Liver (tissue), 9 donors: Measurements from ENCODE around the gene MED6. TPM values are rescaled to one million over a fixed set of nuclear protein-coding genes. Genes with fewer than 3 reads are reported as not detected.

ENCODE experiments used
- DNase-seq: peaks from one replicate; pipeline ENCODE4 v3.0.0-alpha.2; 2017; ENCODE audit warnings: low spot score
- H3K27ac ChIP-seq, 2 donors: one replicate each; pipeline ENCODE4 v1.7.0; 2013; ENCODE audit warnings: inconsistent platforms in 2 of 2, low read length in 2 of 2, control low read depth in 1 of 2, low read depth in 1 of 2, mild to moderate bottlenecking in 1 of 2
- H3K27me3 ChIP-seq, 4 donors: one replicate each; pipeline versions ENCODE4 v1.6.1 to v1.7.0; 2013; ENCODE audit warnings: low read length in 3 of 4, inconsistent platforms in 1 of 4, mild to moderate bottlenecking in 1 of 4, moderate library complexity in 1 of 4; ENCODE audit not compliant: control insufficient read depth in 4 of 4, insufficient read depth in 4 of 4
- H3K36me3 ChIP-seq, 4 donors: one replicate each; pipeline versions ENCODE4 v1.6.1 to v1.7.0; 2013; ENCODE audit warnings: low read length in 3 of 4, mild to moderate bottlenecking in 3 of 4, low read depth in 1 of 4, moderate library complexity in 1 of 4; ENCODE audit not compliant: control insufficient read depth in 4 of 4, insufficient read depth in 3 of 4
- H3K4me1 ChIP-seq, 4 donors: one replicate each; pipeline versions ENCODE4 v1.6.1 to v1.7.0; 2013; ENCODE audit warnings: low read length in 3 of 4, mild to moderate bottlenecking in 3 of 4, moderate library complexity in 1 of 4; ENCODE audit not compliant: control insufficient read depth in 4 of 4, insufficient read depth in 4 of 4
- H3K4me3 ChIP-seq, 3 donors: one replicate each; pipeline versions ENCODE4 v1.6.1 to v1.7.0; 2013; ENCODE audit warnings: low read length in 3 of 3, control low read depth in 1 of 3, low read depth in 1 of 3, mild to moderate bottlenecking in 1 of 3
- H3K9ac ChIP-seq, 2 donors: one replicate each; pipeline ENCODE4 v1.7.0; 2013; ENCODE audit warnings: low read length in 2 of 2, mild to moderate bottlenecking in 2 of 2, moderate library complexity in 2 of 2, control low read depth in 1 of 2, low read depth in 1 of 2
- H3K9me3 ChIP-seq, 4 donors: one replicate each; pipeline versions ENCODE4 v1.6.1 to v1.7.0; 2013; ENCODE audit warnings: low read length in 3 of 4; ENCODE audit not compliant: control insufficient read depth in 4 of 4
- EGR1 ChIP-seq, 2 donors: IDR thresholded peaks; 2 replicates each; pipeline ENCODE4 v1.6.1; 2016 to 2018; ENCODE audit warnings: antibody characterized with exemption in 2 of 2, low read depth in 2 of 2
- FOXA1 ChIP-seq: IDR thresholded peaks from 2 replicates; pipeline ENCODE4 v1.6.1; 2016; ENCODE audit warnings: antibody characterized with exemption
- FOXA2 ChIP-seq: IDR thresholded peaks from 2 replicates; pipeline ENCODE4 v1.6.1; 2016; ENCODE audit warnings: antibody characterized with exemption
- GABPA ChIP-seq, 2 donors: IDR thresholded peaks in 1 of 2; conservative IDR thresholded peaks in 1 of 2; 2 replicates each; pipeline ENCODE4 v1.6.1; 2016; ENCODE audit warnings: antibody characterized with exemption in 2 of 2, mild to moderate bottlenecking in 1 of 2, moderate library complexity in 1 of 2
- HNF4A ChIP-seq, 2 donors: conservative IDR thresholded peaks; 2 replicates each; pipeline ENCODE4 v1.6.1; 2016; ENCODE audit warnings: antibody characterized with exemption in 2 of 2, mild to moderate bottlenecking in 2 of 2
- HNF4G ChIP-seq: IDR thresholded peaks from 2 replicates; pipeline ENCODE4 v1.6.1; 2016; ENCODE audit warnings: antibody characterized with exemption
- JUND ChIP-seq, 2 donors: IDR thresholded peaks; 2 replicates each; pipeline ENCODE4 v1.6.1; 2016; ENCODE audit warnings: antibody characterized with exemption in 2 of 2
- NR2F2 ChIP-seq: IDR thresholded peaks from 2 replicates; pipeline ENCODE4 v1.6.1; 2016; ENCODE audit warnings: antibody characterized with exemption
- RAD21 ChIP-seq, 2 donors: IDR thresholded peaks; 2 replicates each; pipeline ENCODE4 v1.6.1; 2016; ENCODE audit warnings: antibody characterized with exemption in 2 of 2, mild to moderate bottlenecking in 2 of 2
- SP1 ChIP-seq: IDR thresholded peaks from 2 replicates; pipeline ENCODE4 v1.6.1; 2018; ENCODE audit warnings: antibody characterized with exemption, mild to moderate bottlenecking
- TAF1 ChIP-seq: conservative IDR thresholded peaks from 2 replicates; pipeline ENCODE4 v1.6.1; 2016; ENCODE audit warnings: antibody characterized with exemption, mild to moderate bottlenecking
- YY1 ChIP-seq: IDR thresholded peaks from 2 replicates; pipeline ENCODE4 v1.6.1; 2016; ENCODE audit warnings: antibody characterized with exemption, mild to moderate bottlenecking
- WGBS: extraction: QIAGEN DNeasy Blood & Tissue Kit; methylation state at CpG from one replicate; pipeline ENCODE4 v1.1.7; 2013; 5-methylcytosine and 5-hydroxymethylcytosine counted together
- polyA plus RNA-seq, 2 donors: library from polyadenylated mRNA; stranded (reverse) in 1 of 2; unstranded in 1 of 2; fragments of 200-250 nt in 1 of 2; fragments of >200 nt in 1 of 2; fragmentation: Nextera tagmentation in 1 of 2; extraction: Ambion mirVana in 1 of 2; gene quantifications; one replicate each; pipeline versions ENCODE4 v1.2.1 to v1.2.3, GENCODE V29; 2013 to 2015
- total RNA-seq, 2 donors: library from RNA; depleted of rRNA; stranded (reverse); fragments of >200 nt; gene quantifications; one replicate each; pipeline ENCODE4 v1.2.3, GENCODE V29; 2014
- TF ChIP-seq, protein P1 (sequence below): IDR thresholded peaks from 2 replicates; pipeline ENCODE4 v1.6.1; 2016; ENCODE audit warnings: antibody characterized with exemption
- TF ChIP-seq, protein P2 (sequence below): IDR thresholded peaks from 2 replicates; pipeline ENCODE4 v1.6.1; 2016; ENCODE audit warnings: antibody characterized with exemption
- TF ChIP-seq, protein P3 (sequence below): IDR thresholded peaks from 2 replicates; pipeline ENCODE4 v1.6.1; 2016; ENCODE audit warnings: antibody characterized with exemption
- TF ChIP-seq, protein P4 (sequence below): IDR thresholded peaks from 2 replicates; pipeline ENCODE4 v1.6.1; 2016; ENCODE audit warnings: antibody characterized with exemption, mild to moderate bottlenecking
- donor health status: healthy.
- donor health status: healthy.
- donor health status: healthy.
- donor health status: healthy.
- donor health status: healthy.

The MED6 gene
- total and polyA plus RNA-seq, 4 donors: 10.4 to 21.3 (median 15.2) TPM

DNA sequence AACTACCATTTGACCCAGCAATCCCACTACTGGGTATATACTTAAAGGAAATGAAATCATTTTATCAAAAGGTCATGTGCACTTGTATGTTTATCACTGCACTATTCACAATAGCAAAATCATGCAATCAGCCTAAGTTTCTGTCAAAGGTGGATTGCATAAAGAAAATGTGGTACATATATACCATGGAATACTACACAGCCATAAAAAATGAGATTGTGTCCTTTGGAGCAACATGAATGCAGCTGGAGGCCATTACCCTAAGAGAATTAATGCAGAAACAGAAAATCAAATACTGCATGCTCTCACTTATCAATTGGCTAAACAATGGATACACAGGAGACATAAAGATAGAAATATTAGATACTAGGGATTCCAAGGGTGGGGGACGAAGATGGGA lies 27.4 kb downstream of the MED6 start:
- no peaks in the 10 kb centered on the region for H3K9me3 ChIP-seq
- 97% methylated on average over 1 of the region's 1 CpG for WGBS
- no peak overlapping the region for H3K27ac ChIP-seq

DNA sequence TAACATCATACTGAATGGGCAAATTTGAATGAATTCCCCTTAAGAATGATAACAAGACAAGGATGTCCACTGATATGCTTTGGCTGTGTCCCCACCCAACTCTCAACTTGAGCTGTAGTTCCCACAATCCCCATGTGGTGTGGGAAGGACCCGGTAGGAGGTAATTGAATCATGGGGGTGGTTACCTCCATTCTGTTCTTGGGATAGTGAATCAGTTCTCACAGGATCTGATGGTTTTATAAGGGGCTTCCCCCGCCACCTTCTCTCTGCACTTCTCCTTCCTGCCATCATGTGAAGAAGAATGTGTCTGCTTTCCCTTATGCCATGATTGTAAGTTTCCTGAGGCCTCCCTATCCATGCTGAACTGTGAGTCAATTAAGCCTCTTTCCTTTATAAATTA lies 29.3 kb downstream of the MED6 start:
- no peak for DNase-seq
- no peak overlapping the region for H3K4me3 ChIP-seq
- TF ChIP-seq JUND (IDR thresholded peaks at IDR 0.05) (no peak), NR2F2 (no peak), FOXA1 (no peak), FOXA2 (no peak), TAF1 (no peak), SP1 (no peak), YY1 (no peak), HNF4A (conservative IDR thresholded peaks at IDR 0.05) (no peak), EGR1 (IDR thresholded peaks at IDR 0.05; ENCODE audit: low read depth in 2 of 2) (no peak), RAD21 (IDR thresholded peaks at IDR 0.05) (no peak), HNF4G (no peak), GABPA (IDR thresholded peaks at IDR 0.05 in 1 of 2, conservative IDR thresholded peaks at IDR 0.05 in 1 of 2) (no peak)
- TF ChIP-seq, protein P1, sequence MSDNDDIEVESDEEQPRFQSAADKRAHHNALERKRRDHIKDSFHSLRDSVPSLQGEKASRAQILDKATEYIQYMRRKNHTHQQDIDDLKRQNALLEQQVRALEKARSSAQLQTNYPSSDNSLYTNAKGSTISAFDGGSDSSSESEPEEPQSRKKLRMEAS: no peak
- TF ChIP-seq, protein P2, sequence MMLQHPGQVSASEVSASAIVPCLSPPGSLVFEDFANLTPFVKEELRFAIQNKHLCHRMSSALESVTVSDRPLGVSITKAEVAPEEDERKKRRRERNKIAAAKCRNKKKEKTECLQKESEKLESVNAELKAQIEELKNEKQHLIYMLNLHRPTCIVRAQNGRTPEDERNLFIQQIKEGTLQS: no peak
- TF ChIP-seq, protein P3, sequence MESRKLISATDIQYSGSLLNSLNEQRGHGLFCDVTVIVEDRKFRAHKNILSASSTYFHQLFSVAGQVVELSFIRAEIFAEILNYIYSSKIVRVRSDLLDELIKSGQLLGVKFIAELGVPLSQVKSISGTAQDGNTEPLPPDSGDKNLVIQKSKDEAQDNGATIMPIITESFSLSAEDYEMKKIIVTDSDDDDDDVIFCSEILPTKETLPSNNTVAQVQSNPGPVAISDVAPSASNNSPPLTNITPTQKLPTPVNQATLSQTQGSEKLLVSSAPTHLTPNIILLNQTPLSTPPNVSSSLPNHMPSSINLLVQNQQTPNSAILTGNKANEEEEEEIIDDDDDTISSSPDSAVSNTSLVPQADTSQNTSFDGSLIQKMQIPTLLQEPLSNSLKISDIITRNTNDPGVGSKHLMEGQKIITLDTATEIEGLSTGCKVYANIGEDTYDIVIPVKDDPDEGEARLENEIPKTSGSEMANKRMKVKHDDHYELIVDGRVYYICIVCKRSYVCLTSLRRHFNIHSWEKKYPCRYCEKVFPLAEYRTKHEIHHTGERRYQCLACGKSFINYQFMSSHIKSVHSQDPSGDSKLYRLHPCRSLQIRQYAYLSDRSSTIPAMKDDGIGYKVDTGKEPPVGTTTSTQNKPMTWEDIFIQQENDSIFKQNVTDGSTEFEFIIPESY: no peak
- TF ChIP-seq, protein P4, sequence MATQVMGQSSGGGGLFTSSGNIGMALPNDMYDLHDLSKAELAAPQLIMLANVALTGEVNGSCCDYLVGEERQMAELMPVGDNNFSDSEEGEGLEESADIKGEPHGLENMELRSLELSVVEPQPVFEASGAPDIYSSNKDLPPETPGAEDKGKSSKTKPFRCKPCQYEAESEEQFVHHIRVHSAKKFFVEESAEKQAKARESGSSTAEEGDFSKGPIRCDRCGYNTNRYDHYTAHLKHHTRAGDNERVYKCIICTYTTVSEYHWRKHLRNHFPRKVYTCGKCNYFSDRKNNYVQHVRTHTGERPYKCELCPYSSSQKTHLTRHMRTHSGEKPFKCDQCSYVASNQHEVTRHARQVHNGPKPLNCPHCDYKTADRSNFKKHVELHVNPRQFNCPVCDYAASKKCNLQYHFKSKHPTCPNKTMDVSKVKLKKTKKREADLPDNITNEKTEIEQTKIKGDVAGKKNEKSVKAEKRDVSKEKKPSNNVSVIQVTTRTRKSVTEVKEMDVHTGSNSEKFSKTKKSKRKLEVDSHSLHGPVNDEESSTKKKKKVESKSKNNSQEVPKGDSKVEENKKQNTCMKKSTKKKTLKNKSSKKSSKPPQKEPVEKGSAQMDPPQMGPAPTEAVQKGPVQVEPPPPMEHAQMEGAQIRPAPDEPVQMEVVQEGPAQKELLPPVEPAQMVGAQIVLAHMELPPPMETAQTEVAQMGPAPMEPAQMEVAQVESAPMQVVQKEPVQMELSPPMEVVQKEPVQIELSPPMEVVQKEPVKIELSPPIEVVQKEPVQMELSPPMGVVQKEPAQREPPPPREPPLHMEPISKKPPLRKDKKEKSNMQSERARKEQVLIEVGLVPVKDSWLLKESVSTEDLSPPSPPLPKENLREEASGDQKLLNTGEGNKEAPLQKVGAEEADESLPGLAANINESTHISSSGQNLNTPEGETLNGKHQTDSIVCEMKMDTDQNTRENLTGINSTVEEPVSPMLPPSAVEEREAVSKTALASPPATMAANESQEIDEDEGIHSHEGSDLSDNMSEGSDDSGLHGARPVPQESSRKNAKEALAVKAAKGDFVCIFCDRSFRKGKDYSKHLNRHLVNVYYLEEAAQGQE: no peak
- H3K9me3 ChIP-seq: no peaks in the 10 kb centered on the region
- no peaks in the 10 kb centered on the region for H3K27me3 ChIP-seq
- no peak overlapping the region for H3K27ac ChIP-seq
- WGBS: 94% methylated on average over 2 of the region's 2 CpGs
- no peak overlapping the region for H3K9ac ChIP-seq
- H3K36me3 ChIP-seq: peaks cover 0 to 4% (median 2%) of the 10 kb centered on the region in 4 donors
- H3K4me1 ChIP-seq: no peaks in the 10 kb centered on the region

More for the DNA sequence above, 27.4 kb downstream of the MED6 start:
- Histone ChIP-seq H3K4me3 (no peak overlapping the region), H3K27me3 (no peaks in the 10 kb centered on the region), H3K36me3 (peaks cover 0 to 2% (median 0%) of the 10 kb centered on the region in 4 donors), H3K4me1 (no peaks in the 10 kb centered on the region), H3K9ac (no peak overlapping the region)
- DNase-seq: no peak
- TF ChIP-seq, protein P4: no peak
- TF ChIP-seq JUND (IDR thresholded peaks at IDR 0.05) (no peak), FOXA2 (no peak), EGR1 (IDR thresholded peaks at IDR 0.05; ENCODE audit: low read depth in 2 of 2) (no peak)
